ENCODE measurements around the gene XXYLT1. TPM values are rescaled to one million over a fixed set of nuclear protein-coding genes. Genes with fewer than 3 reads are reported as not detected.

The XXYLT1 gene
- total RNA-seq, 4 donors from 2014 or later = 14.1 to 23.7 (median 15.4) TPM

DNA sequence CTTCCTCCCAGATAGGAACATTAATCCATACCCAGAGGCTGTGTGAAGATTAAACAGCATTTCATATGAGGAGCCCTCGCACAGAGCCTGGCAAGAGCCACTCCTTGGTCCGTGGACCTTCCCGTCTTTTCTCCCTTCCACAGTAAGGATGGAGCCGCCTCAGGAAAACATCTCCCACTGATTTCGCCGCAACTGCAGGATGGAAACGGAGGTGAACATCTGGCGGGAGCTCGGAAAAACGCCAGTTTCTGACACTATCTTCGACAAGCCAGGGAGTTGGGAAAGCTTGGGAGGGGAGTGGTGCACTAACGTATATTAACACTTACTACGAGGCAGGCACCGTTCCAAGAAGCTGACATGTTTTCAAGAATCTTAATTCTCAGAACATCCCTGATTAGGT is 157.9 kb downstream of the XXYLT1 start:
- Histone ChIP-seq H3K9me3 (no peaks in the 10 kb centered on the region), H3K27ac (peak overlapping the region in 2 of 4 donors; percentile 3 to 5), H3K4me1 (peaks cover 0 to 24% (median under 1%) of the 10 kb centered on the region in 3 donors), H3K27me3 (no peaks in the 10 kb centered on the region), H3K4me3 (no peak overlapping the region), H3K36me3 (no peaks in the 10 kb centered on the region)
- intact Hi-C loops (cut with DNase I) = no loop called here
- 76 to 84% methylated on average over 9 to 12 of the region's 14 CpGs for WGBS, 2 donors
- TF ChIP-seq POLR2A (IDR thresholded peaks at IDR 0.05) = no peak
- TF ChIP-seq, protein P1, sequence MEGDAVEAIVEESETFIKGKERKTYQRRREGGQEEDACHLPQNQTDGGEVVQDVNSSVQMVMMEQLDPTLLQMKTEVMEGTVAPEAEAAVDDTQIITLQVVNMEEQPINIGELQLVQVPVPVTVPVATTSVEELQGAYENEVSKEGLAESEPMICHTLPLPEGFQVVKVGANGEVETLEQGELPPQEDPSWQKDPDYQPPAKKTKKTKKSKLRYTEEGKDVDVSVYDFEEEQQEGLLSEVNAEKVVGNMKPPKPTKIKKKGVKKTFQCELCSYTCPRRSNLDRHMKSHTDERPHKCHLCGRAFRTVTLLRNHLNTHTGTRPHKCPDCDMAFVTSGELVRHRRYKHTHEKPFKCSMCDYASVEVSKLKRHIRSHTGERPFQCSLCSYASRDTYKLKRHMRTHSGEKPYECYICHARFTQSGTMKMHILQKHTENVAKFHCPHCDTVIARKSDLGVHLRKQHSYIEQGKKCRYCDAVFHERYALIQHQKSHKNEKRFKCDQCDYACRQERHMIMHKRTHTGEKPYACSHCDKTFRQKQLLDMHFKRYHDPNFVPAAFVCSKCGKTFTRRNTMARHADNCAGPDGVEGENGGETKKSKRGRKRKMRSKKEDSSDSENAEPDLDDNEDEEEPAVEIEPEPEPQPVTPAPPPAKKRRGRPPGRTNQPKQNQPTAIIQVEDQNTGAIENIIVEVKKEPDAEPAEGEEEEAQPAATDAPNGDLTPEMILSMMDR (IDR thresholded peaks at IDR 0.05) = no peak
- DNase-seq = no peak

DNA sequence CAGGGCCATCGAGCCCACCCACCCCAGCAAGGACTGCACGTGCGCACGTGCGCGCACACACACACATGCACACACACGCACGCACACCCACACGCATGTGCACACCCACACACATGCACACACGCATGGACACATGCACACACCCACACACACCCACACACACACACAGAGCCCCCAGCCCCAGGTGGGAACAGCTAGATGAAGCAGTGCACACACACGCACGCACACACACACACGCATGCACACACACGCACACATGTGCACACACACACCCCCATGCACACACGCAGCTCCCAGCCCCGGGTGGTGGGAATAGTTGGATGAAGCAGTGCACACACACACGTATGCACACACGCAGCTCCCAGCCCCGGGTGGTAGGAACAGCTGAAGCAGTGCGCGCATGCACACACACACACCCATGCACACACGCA is 158.6 kb downstream of the XXYLT1 start:
- DNase-seq = no peak
- WGBS, 2 donors = 88 to 100% methylated on average over 3 to 16 of the region's 22 CpGs
- intact Hi-C loops (cut with DNase I) = no loop called here
- Histone ChIP-seq H3K36me3 (no peaks in the 10 kb centered on the region), H3K27ac (peak overlapping the region in 1 of 4 donors; percentile 5), H3K4me1 (peaks cover 0 to 18% (median 0%) of the 10 kb centered on the region in 3 donors), H3K27me3 (no peaks in the 10 kb centered on the region), H3K4me3 (no peak overlapping the region), H3K9me3 (no peaks in the 10 kb centered on the region)
- TF ChIP-seq, protein P1 (IDR thresholded peaks at IDR 0.05) = no peak
- TF ChIP-seq POLR2A (IDR thresholded peaks at IDR 0.05) = no peak

DNA sequence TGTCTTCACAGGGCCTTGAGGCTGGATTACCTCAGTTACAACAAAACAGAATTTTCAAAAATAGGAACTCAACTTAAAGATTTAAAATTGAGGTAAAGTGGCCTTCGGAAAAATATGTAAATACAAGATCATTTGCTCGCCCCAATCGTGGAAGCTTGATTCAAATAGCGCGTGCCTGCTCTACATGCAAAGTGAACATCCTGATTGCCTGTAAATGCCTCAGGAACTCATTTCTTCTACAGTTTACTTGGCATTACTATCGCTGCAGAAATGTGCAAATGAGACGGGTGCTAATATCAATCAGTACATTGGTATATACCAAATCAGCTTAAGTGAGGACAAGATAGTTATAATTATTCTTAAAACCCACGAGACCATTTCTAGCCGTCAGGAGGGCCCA is 159.2 kb downstream of the XXYLT1 start:
- no peaks in the 10 kb centered on the region for H3K9me3 ChIP-seq
- peaks cover under 1 to 18% (median under 1%) of the 10 kb centered on the region in 3 donors for H3K4me1 ChIP-seq
- WGBS, 2 donors = 85 to 91% methylated on average over 9 of the region's 9 CpGs
- H3K4me3 ChIP-seq = no peak overlapping the region
- no peak for TF ChIP-seq POLR2A (IDR thresholded peaks at IDR 0.05)
- TF ChIP-seq, protein P1 (IDR thresholded peaks at IDR 0.05) = no peak
- no peaks in the 10 kb centered on the region for H3K36me3 ChIP-seq
- H3K27ac ChIP-seq = peak overlapping the region; percentile 49 to 75 (median 70)
- intact Hi-C loops (cut with DNase I) = no loop called here
- no peaks in the 10 kb centered on the region for H3K27me3 ChIP-seq
- no peak for DNase-seq

DNA sequence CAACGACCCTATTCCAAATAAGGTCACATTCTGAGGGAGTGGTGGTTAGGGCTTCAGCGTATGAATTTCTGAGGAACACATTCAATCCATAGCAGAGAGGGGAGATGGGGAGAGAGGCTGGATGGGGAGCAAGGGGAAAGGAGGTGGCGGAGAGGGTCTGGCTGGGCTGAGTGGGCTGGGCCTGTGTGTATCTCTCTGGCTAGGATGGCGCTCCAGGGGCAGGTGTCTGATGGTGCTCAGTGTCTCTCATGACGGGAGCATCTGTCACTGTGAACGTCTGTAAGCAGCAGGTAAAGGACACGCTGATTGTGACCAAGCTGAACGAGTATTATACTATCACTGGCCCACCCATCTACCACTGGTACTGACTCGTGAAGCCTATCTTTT is 159.6 kb downstream of the XXYLT1 start:
- Histone ChIP-seq H3K27me3 (no peaks in the 10 kb centered on the region), H3K9me3 (no peaks in the 10 kb centered on the region), H3K36me3 (no peaks in the 10 kb centered on the region), H3K4me3 (no peak overlapping the region), H3K27ac (peak overlapping the region; percentile 49 to 75 (median 70)), H3K4me1 (peaks cover 5 to 22% (median 5%) of the 10 kb centered on the region in 3 donors)
- TF ChIP-seq POLR2A (IDR thresholded peaks at IDR 0.05) = no peak
- TF ChIP-seq, protein P1 (IDR thresholded peaks at IDR 0.05) = no peak
- intact Hi-C loops (cut with DNase I) = no loop called here
- 77 to 84% methylated on average over 8 to 9 of the region's 9 CpGs for WGBS, 2 donors
- DNase-seq = no peak

DNA sequence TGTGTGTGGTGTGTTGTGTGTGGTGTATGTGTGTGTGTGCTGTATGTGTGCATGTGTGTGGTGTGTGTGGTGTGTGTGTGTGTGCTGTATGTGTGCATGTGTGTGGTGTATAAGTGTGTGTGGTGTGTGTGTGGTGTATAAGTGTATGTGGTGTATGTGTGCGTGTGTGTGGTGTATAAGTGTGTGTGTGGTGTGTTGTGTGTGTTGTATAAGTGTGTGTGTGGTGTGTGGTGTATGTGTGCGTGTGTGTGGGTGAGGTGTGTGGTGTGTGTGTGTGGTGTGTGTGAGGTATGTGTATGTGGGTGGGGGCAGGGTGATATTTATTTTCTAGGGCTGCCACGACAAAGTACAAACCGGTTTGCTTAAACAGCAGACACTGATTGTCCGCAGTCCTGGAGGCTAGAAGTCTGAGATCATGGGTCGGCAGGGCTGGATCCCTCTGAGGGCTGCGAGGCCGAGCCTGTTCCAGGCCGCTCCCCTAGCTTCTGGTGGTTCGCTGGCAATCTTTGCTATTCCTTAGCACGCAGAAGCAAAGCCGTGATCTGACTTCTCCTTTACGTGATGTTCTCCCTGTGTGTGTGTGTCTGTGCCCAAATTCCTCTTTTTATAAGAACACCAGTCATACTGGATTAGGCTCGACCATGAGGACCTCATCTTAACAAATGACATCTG is 160.2 kb downstream of the XXYLT1 start:
- Histone ChIP-seq H3K4me1 (peaks cover 6 to 25% (median 9%) of the 10 kb centered on the region in 3 donors), H3K9me3 (no peaks in the 10 kb centered on the region), H3K27me3 (no peaks in the 10 kb centered on the region), H3K27ac (peak overlapping the region; percentile 49 to 75 (median 70)), H3K4me3 (no peak overlapping the region), H3K36me3 (no peaks in the 10 kb centered on the region)
- WGBS, 2 donors = 47 to 63% methylated on average over 12 to 14 of the region's 14 CpGs
- intact Hi-C loops (cut with DNase I) = no loop called here
- TF ChIP-seq, protein P1 (IDR thresholded peaks at IDR 0.05) = no peak
- no peak for TF ChIP-seq POLR2A (IDR thresholded peaks at IDR 0.05)
- DNase-seq = no peak
